Middle frontal gyrus (tissue), 1 donor: ENCODE measurements around the gene DGKA.
"Not testable (repeated sequence)": the region's sequence is repeated elsewhere in the genome, so short reads cannot be mapped to it uniquely, and the experiment has no call there.

Source experiments
- DNase-seq: peaks from one replicate; pipeline ENCODE4 v3.0.0-alpha.2; 2015; ENCODE audit warnings: low spot score; ENCODE audit errors: extremely low spot score

The DGKA gene

GRCh38 chr12:55930771-55931316 lies at the start of gene DGKA:
Gene DGKA, plus strand, starts transcription at chr12:55931162. Its CDS starts 5,342 bp downstream, at chr12:55936504.
- DNase-seq = no peak

- no peak for DNase-seq
Observed at GRCh38 chr12:55885113-55885512, 45.8 kb upstream of the DGKA start.

GRCh38 chr12:55891310-55891709 lies 39.7 kb upstream of the DGKA start:
- DNase-seq = no peak

GRCh38 chr12:55893723-55894122 lies 37.2 kb upstream of the DGKA start:
- DNase-seq = no peak

DNA sequence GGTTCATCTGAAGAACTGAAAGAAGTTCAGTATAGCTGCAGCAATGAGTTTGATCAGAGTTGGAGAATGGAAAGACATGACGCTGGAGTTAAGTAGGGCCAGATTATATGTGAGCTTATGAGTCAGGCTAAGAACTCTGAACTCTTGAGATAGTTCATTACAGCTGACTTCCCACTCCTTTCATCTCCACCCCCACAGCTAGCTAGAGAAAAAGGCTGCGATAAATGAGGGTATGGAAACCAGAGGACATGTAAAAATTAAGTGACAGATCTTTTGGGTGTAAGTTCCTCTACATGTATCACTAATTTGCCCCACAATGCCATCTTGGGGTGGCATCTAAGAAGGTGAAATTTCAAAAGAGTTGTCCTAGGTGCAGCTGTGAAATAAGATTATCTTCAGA lies 31.9 kb upstream of the DGKA start:
- DNase-seq = no peak

DNA sequence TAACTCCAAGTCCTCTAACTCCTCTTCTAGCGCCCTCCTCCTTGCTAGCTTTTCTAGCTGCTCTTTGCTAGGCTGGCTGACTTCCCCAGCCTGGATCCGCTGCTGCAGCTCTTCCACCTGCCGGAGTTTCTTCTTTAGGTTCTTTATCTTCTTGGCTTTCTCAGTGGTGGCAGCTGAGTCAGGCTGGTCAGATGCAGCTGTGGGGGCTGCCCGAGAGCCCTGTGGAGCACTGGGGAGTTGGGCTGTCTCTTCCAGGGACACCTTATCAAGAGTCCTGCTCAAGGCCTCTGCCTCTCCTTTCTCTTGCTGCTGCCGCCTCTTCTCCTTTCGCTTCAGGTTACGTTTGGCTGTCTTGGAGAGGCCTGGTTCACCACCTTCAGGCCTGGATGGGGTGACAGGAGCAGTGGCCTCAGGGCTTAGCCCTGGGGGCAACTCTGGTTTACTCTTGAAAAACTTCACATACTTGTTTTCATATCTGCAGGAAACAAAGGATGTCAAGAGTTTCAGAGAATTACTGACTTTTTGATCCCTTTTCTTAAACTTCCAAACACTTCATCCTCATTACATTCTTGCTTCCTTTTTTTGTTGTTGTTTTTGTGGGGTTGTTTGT lies 29.0 kb upstream of the DGKA start:
- DNase-seq = no peak

DNA sequence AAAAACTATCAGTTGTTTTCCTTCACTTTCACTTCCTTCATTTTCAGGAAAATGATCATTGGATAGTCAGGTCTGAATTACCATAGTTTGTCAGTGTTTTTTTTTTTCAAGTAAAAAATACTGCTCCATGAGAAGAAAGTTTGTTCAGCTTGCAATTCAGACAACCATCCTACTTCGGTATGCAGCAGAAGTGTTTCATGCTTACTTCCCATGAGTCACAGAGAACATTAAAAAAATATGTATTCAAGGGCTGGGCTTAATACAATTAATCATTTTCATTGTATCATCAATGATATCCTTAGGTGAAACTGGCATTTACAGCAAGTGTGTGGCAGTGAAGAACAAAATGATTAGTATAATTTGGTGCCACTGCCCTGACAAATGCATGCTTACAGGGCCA lies 24.9 kb upstream of the DGKA start:
- no peak for DNase-seq

- no peak for DNase-seq
Observed at GRCh38 chr12:55908726-55909512, 22.0 kb upstream of the DGKA start.

- no peak for DNase-seq
Observed at GRCh38 chr12:55909513-55909884, 21.5 kb upstream of the DGKA start.

GRCh38 chr12:55912908-55913307 lies 18.1 kb upstream of the DGKA start:
- no peak for DNase-seq

- DNase-seq = no peak
Observed at GRCh38 chr12:55915482-55915859, 15.5 kb upstream of the DGKA start.

DNA sequence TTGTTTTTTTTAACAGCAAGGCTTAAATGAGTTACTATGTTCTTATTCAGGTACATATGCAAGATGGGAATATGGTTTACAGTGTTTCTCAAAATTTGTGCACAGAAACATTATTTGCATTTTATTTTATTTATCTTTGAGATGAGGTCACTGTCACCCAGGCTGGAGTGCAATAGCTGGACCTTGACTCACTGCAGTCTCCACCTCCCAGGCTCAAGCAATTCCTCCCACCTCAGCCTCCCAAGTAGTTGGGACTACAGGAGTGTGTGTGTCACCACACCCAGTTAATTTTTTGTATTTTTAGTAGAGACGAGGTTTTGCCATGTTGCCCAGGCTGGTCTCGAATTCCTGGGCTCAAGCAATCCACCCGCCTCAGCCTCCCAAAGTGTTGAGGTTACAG lies 11.9 kb upstream of the DGKA start:
- DNase-seq = not testable (repeated sequence)

DNA sequence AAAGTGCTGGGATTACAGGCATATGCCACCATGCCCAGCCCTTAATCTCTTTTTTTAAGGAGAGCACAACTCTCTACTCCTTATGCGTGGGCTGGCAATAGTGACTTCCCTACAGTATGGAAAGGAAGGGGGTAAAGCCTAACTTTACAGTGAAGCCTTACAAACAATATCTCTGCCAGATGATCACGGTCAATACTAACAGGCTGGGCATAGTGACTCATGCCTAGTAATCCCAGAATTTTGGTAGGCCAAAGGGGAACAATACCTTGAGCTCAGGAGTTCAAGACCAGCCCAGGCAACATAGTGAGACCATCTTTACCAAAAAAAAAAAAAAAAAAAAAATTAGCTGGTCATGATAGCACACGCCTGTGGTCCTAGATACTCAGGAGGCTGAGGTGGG lies 8.8 kb upstream of the DGKA start:
- DNase-seq = no peak

- not testable (repeated sequence) for DNase-seq
Observed at GRCh38 chr12:55923648-55924047, 7.3 kb upstream of the DGKA start.

DNA sequence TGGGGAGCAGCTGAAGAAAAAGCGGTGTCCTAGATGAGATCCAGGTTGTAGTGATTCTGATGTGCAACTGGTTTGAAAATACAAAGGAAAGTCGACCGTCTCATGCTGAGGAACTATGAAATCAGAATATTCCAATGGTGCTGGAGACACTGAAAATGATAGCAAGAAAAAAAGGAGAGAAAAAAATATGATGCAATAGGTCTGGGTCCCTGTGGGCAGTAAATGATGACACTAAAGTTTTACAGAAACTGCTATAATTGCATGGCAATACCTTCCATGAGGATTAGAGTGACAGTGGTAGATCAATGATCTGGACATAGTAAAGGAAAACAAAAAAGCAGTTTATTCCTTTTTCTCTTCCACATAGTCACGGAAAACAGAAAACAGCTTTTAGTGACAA lies 5.6 kb upstream of the DGKA start:
- DNase-seq = no peak

DNA sequence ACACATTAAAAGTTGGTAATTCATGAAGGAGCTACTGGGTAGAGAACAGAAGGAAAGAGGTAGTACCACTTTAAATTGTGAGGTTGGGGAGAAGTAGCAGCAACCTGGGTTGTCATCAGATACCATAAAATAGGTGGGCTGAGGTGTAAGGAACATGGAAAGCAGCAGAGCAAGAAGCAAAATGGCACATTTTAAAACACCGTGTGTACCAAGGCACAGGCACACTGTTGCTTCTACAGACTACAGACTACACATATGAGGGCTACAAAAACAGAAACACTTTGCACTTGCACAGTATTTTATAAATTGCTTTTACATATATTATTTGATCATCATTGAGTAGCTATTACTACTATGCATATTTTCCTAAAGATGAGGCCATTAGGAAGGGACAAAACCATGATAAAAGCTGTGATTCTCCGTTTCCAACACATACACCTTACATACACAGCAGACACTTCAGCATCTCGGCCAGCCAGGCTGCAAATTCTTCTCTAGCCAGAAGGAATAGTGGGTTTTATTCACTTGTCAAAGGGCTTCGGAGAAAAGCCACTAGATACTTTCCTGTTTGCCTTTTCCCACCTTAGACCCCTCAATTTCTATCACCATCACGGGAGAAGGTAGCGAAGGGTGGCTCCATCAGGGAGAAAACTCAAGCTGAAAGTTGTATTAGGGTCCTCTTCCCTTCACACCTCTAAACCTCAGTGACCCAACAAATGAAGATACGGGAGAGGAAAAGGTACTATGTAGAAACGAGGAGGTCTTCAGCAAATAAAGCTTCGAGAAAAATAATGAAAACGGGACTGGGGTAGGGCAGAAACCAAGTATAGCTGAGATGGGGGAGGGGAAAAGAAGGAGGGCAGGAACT lies 4.9 kb upstream of the DGKA start:
- no peak for DNase-seq

DNA sequence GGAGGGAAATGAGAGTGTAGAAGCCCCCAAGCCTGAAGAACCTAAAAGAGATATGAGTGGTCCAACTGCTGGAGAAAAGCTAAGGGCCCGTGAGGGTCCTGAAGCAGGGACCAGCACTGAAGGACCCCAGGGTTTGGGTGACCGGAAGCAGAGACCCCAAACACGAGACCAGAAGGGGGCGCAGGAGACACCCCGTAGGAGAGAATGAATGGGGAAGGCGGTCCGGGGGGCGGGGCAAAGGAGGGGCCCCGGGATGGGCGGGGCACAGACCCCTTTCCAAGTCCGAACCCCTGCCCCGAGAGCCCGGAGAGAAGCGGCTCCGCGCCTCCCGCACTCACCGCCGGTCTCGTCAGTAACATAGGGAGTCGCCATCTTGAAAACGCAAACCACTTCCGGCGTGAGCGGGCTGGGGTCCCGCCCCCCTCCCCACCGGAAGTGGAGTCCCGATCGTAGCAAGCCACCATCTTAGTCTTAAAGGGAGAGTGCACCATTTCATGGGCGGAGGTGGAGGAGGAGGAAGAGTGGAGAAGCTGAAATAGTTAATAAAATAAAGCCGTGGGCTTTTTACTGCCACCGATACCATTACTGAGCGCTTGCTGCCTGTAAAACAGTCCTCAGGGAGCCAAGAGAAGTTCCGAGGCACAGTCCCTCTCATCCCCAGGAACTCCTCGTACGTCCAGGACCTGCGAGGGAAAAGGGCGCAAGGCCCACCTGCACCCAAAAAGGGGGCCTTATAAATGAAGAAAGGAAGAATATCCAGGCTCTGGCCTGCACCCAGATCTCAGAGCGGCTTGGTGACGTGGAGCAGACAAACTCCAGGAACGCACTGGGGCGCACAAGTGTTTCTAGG lies 4.0 kb upstream of the DGKA start:
- peak; percentile 79 for DNase-seq

- peak; percentile 32 for DNase-seq
Observed at GRCh38 chr12:55927588-55928502, 3.1 kb upstream of the DGKA start, which contains the start of gene PYM1. Gene PYM1, minus strand, starts transcription at chr12:55927894. Its CDS starts 133 bp downstream, at chr12:55927761.

GRCh38 chr12:55929306-55929791 lies 1.6 kb upstream of the DGKA start:
- no peak for DNase-seq
